K562 (cell line): Measurements from ENCODE around the gene GAS1. TPM values are rescaled to one million over a fixed set of nuclear protein-coding genes. Genes with fewer than 3 reads are reported as not detected.

ENCODE experiments used
- REST ChIP-seq, 2 experiments: fragments of 450-650 bp; formaldehyde crosslinking in 1 of 2; IDR thresholded peaks; 2 replicates each; pipeline versions ENCODE4 v1.4.0 to v1.6.1; 2014 to 2020; ENCODE audit warnings: mild to moderate bottlenecking in 2 of 2, borderline replicate concordance in 1 of 2, low read depth in 1 of 2
- polyA plus RNA-seq, 8 experiments: library from polyadenylated mRNA; depleted of rRNA in 4 of 8; stranded (reverse) in 5 of 8; unstranded in 3 of 8; fragments of >200 nt; fragmentation: Nextera tagmentation in 2 of 8; fragmentation: Illumina TruSeq in 1 of 8; extraction: Ambion mirVana in 2 of 8; extraction: Trizol in 1 of 8; gene quantifications; 2 replicates each; pipeline versions ENCODE4 v1.2.1 to v1.2.3, GENCODE V29; 2011 to 2014; ENCODE audit warnings: inconsistent platforms in 1 of 8, missing spikeins in 1 of 8
- total RNA-seq, 7 experiments: library from RNA; depleted of rRNA in 6 of 7; stranded (reverse); fragments of >200 nt in 6 of 7; fragmentation: Illumina TruSeq in 2 of 7; extraction: Trizol in 2 of 7; gene quantifications; 2 replicates each; pipeline versions ENCODE4 v1.2.1 to v1.2.3, GENCODE V29; 2011 to 2021; ENCODE audit warnings: low replicate concordance in 1 of 7

GAS1 gene
- total and polyA plus RNA-seq, 9 of the 15 experiments (the other 6 are each of a cell fraction or from before 2014, with no cell fraction given): 0.07 to 0.09 TPM; not detected in 7

GRCh38 chr9:86978413-86978812 lies 31.1 kb upstream of the GAS1 start (continued):
- TF ChIP-seq REST (IDR thresholded peaks at IDR 0.05; ENCODE audit: borderline replicate concordance) (no peak), REST (CRISPR knock-in tag; IDR thresholded peaks at IDR 0.05; ENCODE audit: low read depth) (no peak)
